ENCODE results near the gene PIK3R5. TPM values are rescaled to one million over a fixed set of nuclear protein-coding genes. Genes with fewer than 3 reads are reported as not detected.
"Not testable (repeated sequence)": the region's sequence is repeated elsewhere in the genome, so short reads cannot be mapped to it uniquely, and the experiment has no call there.

The PIK3R5 gene
- total RNA-seq, 2 donors from 2014 or later, result 15.2 to 18.0 TPM

- intact Hi-C loops (cut with DNase I), result no loop called here
- no peak for DNase-seq (ENCODE audit: low spot score)
Measured at GRCh38 chr17:8889458-8890210, 75.9 kb downstream of the PIK3R5 start.

GRCh38 chr17:8888704-8889302, 76.7 kb downstream of the PIK3R5 start:
- DNase-seq (ENCODE audit: low spot score), result no peak
- intact Hi-C loops (cut with DNase I), result no loop called here

- intact Hi-C loops (cut with DNase I), result no loop called here
- DNase-seq (ENCODE audit: low spot score), result no peak
Measured at GRCh38 chr17:8887834-8888703, 77.4 kb downstream of the PIK3R5 start.

GRCh38 chr17:8887301-8887700, 78.2 kb downstream of the PIK3R5 start:
- no peak for DNase-seq (ENCODE audit: low spot score)
- intact Hi-C loops (cut with DNase I), result no loop called here

- DNase-seq (ENCODE audit: low spot score), result no peak
- intact Hi-C loops (cut with DNase I), result no loop called here
Measured at GRCh38 chr17:8885967-8886684, 79.4 kb downstream of the PIK3R5 start.

GRCh38 chr17:8885163-8885966, 80.1 kb downstream of the PIK3R5 start:
- intact Hi-C loops (cut with DNase I); DNase-seq (ENCODE audit: low spot score): not testable (repeated sequence)

- DNase-seq (ENCODE audit: low spot score), result no peak
- intact Hi-C loops (cut with DNase I), result no loop called here
Measured at GRCh38 chr17:8884336-8884990, 81.0 kb downstream of the PIK3R5 start.

GRCh38 chr17:8883353-8883752, 82.2 kb downstream of the PIK3R5 start:
- DNase-seq (ENCODE audit: low spot score), result no peak
- intact Hi-C loops (cut with DNase I), result no loop called here

- no peak for DNase-seq (ENCODE audit: low spot score)
- intact Hi-C loops (cut with DNase I), result no loop called here
Measured at GRCh38 chr17:8881606-8882005, 83.9 kb downstream of the PIK3R5 start.

- intact Hi-C loops (cut with DNase I), result no loop called here
- DNase-seq (ENCODE audit: low spot score), result no peak
Measured at GRCh38 chr17:8880466-8880865, 85.0 kb downstream of the PIK3R5 start.

GRCh38 chr17:8879410-8879809, 86.1 kb downstream of the PIK3R5 start:
- no peak for DNase-seq (ENCODE audit: low spot score)
- intact Hi-C loops (cut with DNase I), result no loop called here

GRCh38 chr17:8877984-8878383, 87.5 kb downstream of the PIK3R5 start:
- intact Hi-C loops (cut with DNase I), result no loop called here
- no peak for DNase-seq (ENCODE audit: low spot score)

- intact Hi-C loops (cut with DNase I), result no loop called here
- DNase-seq (ENCODE audit: low spot score), result no peak
Measured at GRCh38 chr17:8875957-8876356, 89.5 kb downstream of the PIK3R5 start.

GRCh38 chr17:8875436-8875835, 90.1 kb downstream of the PIK3R5 start:
- intact Hi-C loops (cut with DNase I), result no loop called here
- no peak for DNase-seq (ENCODE audit: low spot score)

- intact Hi-C loops (cut with DNase I), result no loop called here
Measured at GRCh38 chr17:8873801-8874715, 91.4 kb downstream of the PIK3R5 start.

GRCh38 chr17:8872705-8873435, 92.6 kb downstream of the PIK3R5 start:
- no peak for DNase-seq (ENCODE audit: low spot score)
- intact Hi-C loops (cut with DNase I), result no loop called here

More at GRCh38 chr17:8873801-8874715, 91.4 kb downstream of the PIK3R5 start:
- DNase-seq (ENCODE audit: low spot score), result no peak
